GM12878 (cell line): Measurements from ENCODE around the gene POLRMT.

Source experiments
- IKZF1 ChIP-seq: fragments of 450-650 bp; conservative IDR thresholded peaks from 2 replicates; pipeline ENCODE4 v1.6.1; 2017; ENCODE audit warnings: antibody characterized with exemption, mild to moderate bottlenecking
- LARP7 ChIP-seq: fragments of 450-650 bp; IDR thresholded peaks from 2 replicates; pipeline ENCODE4 v1.6.1; 2017; ENCODE audit warnings: mild to moderate bottlenecking
- RAD21 ChIP-seq: IDR thresholded peaks from 2 replicates; pipeline ENCODE4 v1.6.1; 2011; ENCODE audit warnings: mild to moderate bottlenecking, low read depth, low read length, moderate library complexity; ENCODE audit not compliant: insufficient read depth
- SRF ChIP-seq, 2 experiments: IDR thresholded peaks; 2 replicates each; pipeline ENCODE4 v1.6.1; 2011; ENCODE audit warnings: low read depth in 2 of 2, low read length in 2 of 2, mild to moderate bottlenecking in 1 of 2, moderate library complexity in 1 of 2
- TF ChIP-seq, protein P1 (sequence below), 3 experiments: IDR thresholded peaks in 2 of 3; conservative IDR thresholded peaks in 1 of 3; 2 replicates each; pipeline ENCODE4 v1.5.1; 2011; ENCODE audit warnings: low read depth in 3 of 3, low read length in 3 of 3, mild to moderate bottlenecking in 3 of 3, control low read depth in 2 of 3, moderate library complexity in 2 of 3, inconsistent platforms in 1 of 3, mixed read lengths in 1 of 3; ENCODE audit not compliant: control insufficient read depth in 2 of 3, insufficient read depth in 1 of 3; ENCODE audit errors: extremely low read depth in 1 of 3

DNA sequence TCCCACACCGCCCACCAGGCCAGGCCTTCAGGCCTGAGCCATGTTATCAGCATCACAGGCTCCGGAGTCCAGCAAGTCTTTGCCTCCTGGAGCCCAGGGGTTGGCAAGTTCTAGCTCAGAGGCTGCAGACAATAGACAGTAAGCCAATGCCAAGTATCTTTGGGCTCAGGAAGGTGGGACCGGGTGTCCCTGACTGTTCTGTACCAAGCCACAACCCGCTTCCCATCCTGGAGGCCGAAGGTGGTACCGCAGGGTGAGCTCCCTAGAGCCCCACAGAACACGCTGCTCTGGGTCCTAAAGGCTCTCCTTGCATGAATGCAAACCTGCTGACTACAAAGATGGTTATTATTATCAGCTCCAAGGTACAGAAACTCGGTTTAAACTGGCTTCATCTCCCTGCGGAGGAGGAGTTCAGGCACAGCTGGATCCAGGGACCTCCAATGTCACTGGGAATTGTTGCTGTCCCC lies 37.3 kb upstream of the POLRMT start:
- TF ChIP-seq SRF (IDR thresholded peaks at IDR 0.05; ENCODE audit: low read depth in 2 of 2, low read length in 2 of 2): no peak
- TF ChIP-seq RAD21: no peak
- no peak for TF ChIP-seq IKZF1
- no peak for TF ChIP-seq LARP7
- TF ChIP-seq, protein P1, sequence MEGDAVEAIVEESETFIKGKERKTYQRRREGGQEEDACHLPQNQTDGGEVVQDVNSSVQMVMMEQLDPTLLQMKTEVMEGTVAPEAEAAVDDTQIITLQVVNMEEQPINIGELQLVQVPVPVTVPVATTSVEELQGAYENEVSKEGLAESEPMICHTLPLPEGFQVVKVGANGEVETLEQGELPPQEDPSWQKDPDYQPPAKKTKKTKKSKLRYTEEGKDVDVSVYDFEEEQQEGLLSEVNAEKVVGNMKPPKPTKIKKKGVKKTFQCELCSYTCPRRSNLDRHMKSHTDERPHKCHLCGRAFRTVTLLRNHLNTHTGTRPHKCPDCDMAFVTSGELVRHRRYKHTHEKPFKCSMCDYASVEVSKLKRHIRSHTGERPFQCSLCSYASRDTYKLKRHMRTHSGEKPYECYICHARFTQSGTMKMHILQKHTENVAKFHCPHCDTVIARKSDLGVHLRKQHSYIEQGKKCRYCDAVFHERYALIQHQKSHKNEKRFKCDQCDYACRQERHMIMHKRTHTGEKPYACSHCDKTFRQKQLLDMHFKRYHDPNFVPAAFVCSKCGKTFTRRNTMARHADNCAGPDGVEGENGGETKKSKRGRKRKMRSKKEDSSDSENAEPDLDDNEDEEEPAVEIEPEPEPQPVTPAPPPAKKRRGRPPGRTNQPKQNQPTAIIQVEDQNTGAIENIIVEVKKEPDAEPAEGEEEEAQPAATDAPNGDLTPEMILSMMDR (IDR thresholded peaks at IDR 0.05 in 2 of 3, conservative IDR thresholded peaks at IDR 0.05 in 1 of 3; ENCODE audit: control insufficient read depth in 2 of 3, extremely low read depth in 1 of 3, insufficient read depth in 1 of 3, low read depth in 3 of 3, low read length in 3 of 3): peak in 2 of 3 experiments; percentile 15 to 23; a peak in 2 of 6 replicates
